ENCODE data around the gene SERPINA5.
"Not testable (repeated sequence)": the region's sequence is repeated elsewhere in the genome, so short reads cannot be mapped to it uniquely, and the experiment has no call there.

Gene SERPINA5

GRCh38 chr14:94598816-94599655 lies 17.8 kb downstream of the SERPINA5 start:
- in situ Hi-C loops (cut with MboI; ENCODE audit: low pct_unique_long_range_greater_than_20kb, low sequenced_read_pairs, unreplicated experiment): no loop called here
- no peak for TF ChIP-seq CTCF (IDR thresholded peaks at IDR 0.05; ENCODE audit: extremely low read depth, insufficient read depth, missing control alignments)
- no peak for DNase-seq (ENCODE audit: low spot score)

- in situ Hi-C loops (cut with MboI; ENCODE audit: low pct_unique_long_range_greater_than_20kb, low sequenced_read_pairs, unreplicated experiment): no loop called here
- no peak for TF ChIP-seq CTCF (IDR thresholded peaks at IDR 0.05; ENCODE audit: extremely low read depth, insufficient read depth, missing control alignments)
These were observed 18.4 kb downstream of the SERPINA5 start for GRCh38 chr14:94599656-94600004.

GRCh38 chr14:94600148-94600545 lies 18.9 kb downstream of the SERPINA5 start:
- in situ Hi-C loops (cut with MboI; ENCODE audit: low pct_unique_long_range_greater_than_20kb, low sequenced_read_pairs, unreplicated experiment): no loop called here
- TF ChIP-seq CTCF (IDR thresholded peaks at IDR 0.05; ENCODE audit: extremely low read depth, insufficient read depth, missing control alignments): no peak
- DNase-seq (ENCODE audit: low spot score): no peak

More at GRCh38 chr14:94599656-94600004, 18.4 kb downstream of the SERPINA5 start:
- DNase-seq (ENCODE audit: low spot score): no peak

GRCh38 chr14:94601884-94602391 lies 20.7 kb downstream of the SERPINA5 start:
- DNase-seq (ENCODE audit: low spot score): no peak
- in situ Hi-C loops (cut with MboI; ENCODE audit: low pct_unique_long_range_greater_than_20kb, low sequenced_read_pairs, unreplicated experiment): no loop called here
- TF ChIP-seq CTCF (IDR thresholded peaks at IDR 0.05; ENCODE audit: extremely low read depth, insufficient read depth, missing control alignments): no peak

GRCh38 chr14:94602722-94603121 lies 21.5 kb downstream of the SERPINA5 start:
- no peak for DNase-seq (ENCODE audit: low spot score)
- TF ChIP-seq CTCF (IDR thresholded peaks at IDR 0.05; ENCODE audit: extremely low read depth, insufficient read depth, missing control alignments): no peak
- in situ Hi-C loops (cut with MboI; ENCODE audit: low pct_unique_long_range_greater_than_20kb, low sequenced_read_pairs, unreplicated experiment): no loop called here

GRCh38 chr14:94605361-94605760 lies 24.1 kb downstream of the SERPINA5 start:
- in situ Hi-C loops (cut with MboI; ENCODE audit: low pct_unique_long_range_greater_than_20kb, low sequenced_read_pairs, unreplicated experiment): no loop called here
- no peak for TF ChIP-seq CTCF (IDR thresholded peaks at IDR 0.05; ENCODE audit: extremely low read depth, insufficient read depth, missing control alignments)
- DNase-seq (ENCODE audit: low spot score): no peak

GRCh38 chr14:94608966-94609365 lies 27.7 kb downstream of the SERPINA5 start:
- DNase-seq (ENCODE audit: low spot score); in situ Hi-C loops (cut with MboI; ENCODE audit: low pct_unique_long_range_greater_than_20kb, low sequenced_read_pairs, unreplicated experiment): not testable (repeated sequence)

Measured in GM13977 (cell line).